ENCODE measurements around the gene ZNF432. TPM values are rescaled to one million over a fixed set of nuclear protein-coding genes. Genes with fewer than 3 reads are reported as not detected.
"Not testable (repeated sequence)": the region's sequence is repeated elsewhere in the genome, so short reads cannot be mapped to it uniquely, and the experiment has no call there.

ZNF432 gene
- polyA plus RNA-seq, 1 of the 3 experiments (the other 2 are of a cell fraction), result 2.9 TPM

- TF ChIP-seq FOSL2 (IDR thresholded peaks at IDR 0.05; ENCODE audit: borderline replicate concordance, low read depth), result no peak
- TF ChIP-seq MAX (IDR thresholded peaks at IDR 0.05; ENCODE audit: low read depth), result peak; percentile 72; the same call in 1 of the 2 replicates
- TF ChIP-seq SIN3A (IDR thresholded peaks at IDR 0.05; ENCODE audit: borderline replicate concordance, low read depth, low read length), result peak; percentile 90
- no peak for TF ChIP-seq GATA2 (CRISPR knock-in tag; IDR thresholded peaks at IDR 0.05)
- no peak for TF ChIP-seq RAD21 (IDR thresholded peaks at IDR 0.05; ENCODE audit: low read length)
- no peak for TF ChIP-seq FOXM1 (IDR thresholded peaks at IDR 0.05; ENCODE audit: low read depth)
- TF ChIP-seq USF1 (IDR thresholded peaks at IDR 0.05; ENCODE audit: borderline replicate concordance, low read depth), result no peak
- peak; percentile 57; the same call in 1 of the 2 replicates for TF ChIP-seq ELF1 (IDR thresholded peaks at IDR 0.05)
- TF ChIP-seq EZH2phosphoT487 (IDR thresholded peaks at IDR 0.05; ENCODE audit: borderline replicate concordance, low read depth), result no peak
- no peak for TF ChIP-seq SMC3 (IDR thresholded peaks at IDR 0.05; ENCODE audit: low read depth, low read length)
- TF ChIP-seq TEAD4 (IDR thresholded peaks at IDR 0.05; ENCODE audit: borderline replicate concordance, insufficient read depth), result no peak
- TF ChIP-seq JUND (IDR thresholded peaks at IDR 0.05), result no peak
These were observed 20.4 kb downstream of the ZNF432 start, which contains the start of gene ZNF614 (continued) for GRCh38 chr19:52028027-52028779.

- Histone ChIP-seq H3K9me3 (peaks cover 17% of the 10 kb centered on the region; the same call in 1 of the 2 replicates), H3K79me2 (ENCODE audit: insufficient read depth) (peaks cover 22% of the 10 kb centered on the region), H3K36me3 (replicated peaks in 1 of 2; ENCODE audit: control insufficient read depth in 1 of 2, insufficient read depth in 2 of 2, low read length in 1 of 2) (peaks cover 36 to 42% of the 10 kb centered on the region in 2 experiments)
- POLR2A ChIA-PET; H3F3A ChIP-seq (replicated peaks; ENCODE audit: insufficient read depth); H3K9me2 ChIP-seq; H3K27ac ChIP-seq (ENCODE audit: low read depth in 2 of 2, low read length in 1 of 2); H3K27me3 ChIP-seq (ENCODE audit: insufficient read depth); DNase-seq; H3K4me3 ChIP-seq (ENCODE audit: low read depth in 2 of 2, low read length in 1 of 2); H3K4me1 ChIP-seq (ENCODE audit: control insufficient read depth in 1 of 2, insufficient read depth in 2 of 2, low read depth in 1 of 2, low read length in 1 of 2); H3K9ac ChIP-seq; H2AFZ ChIP-seq (ENCODE audit: low read depth); H4K20me1 ChIP-seq (ENCODE audit: insufficient read depth); H3K4me2 ChIP-seq: not testable (repeated sequence)
- 87% methylated on average over 15 of the region's 15 CpGs for WGBS (ENCODE audit: low lambda C conversion rate)
- CTCF ChIA-PET, result interaction anchor here (1.6 kb wide), 1 partner anchor 22 kb away, joined by 3 read pairs; the partner anchor contains the start of gene ZNF432
These were observed 22.2 kb downstream of the ZNF432 start for GRCh38 chr19:52026255-52026990.

GRCh38 chr19:52024478-52024877 lies 24.2 kb downstream of the ZNF432 start:
- WGBS (ENCODE audit: low lambda C conversion rate), result 89% methylated on average over 4 of the region's 4 CpGs
- peaks cover 54 to 61% of the 10 kb centered on the region in 2 experiments for H3K36me3 ChIP-seq (replicated peaks in 1 of 2; ENCODE audit: control insufficient read depth in 1 of 2, insufficient read depth in 2 of 2, low read length in 1 of 2)

More at GRCh38 chr19:52024478-52024877, 24.2 kb downstream of the ZNF432 start:
- H3K27ac ChIP-seq (ENCODE audit: low read depth in 2 of 2, low read length in 1 of 2); H3K9me2 ChIP-seq; H3F3A ChIP-seq (replicated peaks; ENCODE audit: insufficient read depth); CTCF ChIA-PET; H3K27me3 ChIP-seq (ENCODE audit: insufficient read depth); H3K4me2 ChIP-seq; H3K4me1 ChIP-seq (ENCODE audit: control insufficient read depth in 1 of 2, insufficient read depth in 2 of 2, low read depth in 1 of 2, low read length in 1 of 2); H2AFZ ChIP-seq (ENCODE audit: low read depth); H3K9ac ChIP-seq; H3K9me3 ChIP-seq; POLR2A ChIA-PET; DNase-seq; H4K20me1 ChIP-seq (ENCODE audit: insufficient read depth): not testable (repeated sequence)
- Histone ChIP-seq H3K4me3 (ENCODE audit: low read depth in 2 of 2, low read length in 1 of 2) (peak overlapping the region in 1 of 2 experiments; percentile 6; a peak in 1 of 4 replicates), H3K79me2 (ENCODE audit: insufficient read depth) (peaks cover 22% of the 10 kb centered on the region)
